H1 (cell line): ENCODE results near the gene LPIN2. TPM values are rescaled to one million over a fixed set of nuclear protein-coding genes. Genes with fewer than 3 reads are reported as not detected.

Experiments
- CTCF ChIA-PET: fragments of 300-600 bp; sonication (Branson Sonifier 250); formaldehyde crosslinking; loops from one replicate; lab custom pipeline; 2021; ENCODE audit not compliant: partially characterized antibody; lab: Charles Lee
- POLR2A ChIA-PET: fragments of 300-600 bp; sonication (Branson Sonifier 250); formaldehyde crosslinking; loops from one replicate; lab custom pipeline; 2021; ENCODE audit warnings: inconsistent platforms; ENCODE audit not compliant: partially characterized antibody; lab: Charles Lee
- DNase-seq, 2 experiments: peaks; one replicate each; pipeline versions ENCODE4 v3.0.0 to v3.0.0-alpha.2; 2010 to 2022; ENCODE audit warnings: low spot score in 2 of 2, low read depth in 1 of 2, mixed read lengths in 1 of 2
- FAIRE-seq: peaks from 2 replicates; lab custom pipeline; 2011; peaks lifted over from hg19 to GRCh38; lab: Jason Lieb, UNC
- H2AFZ ChIP-seq: 2 replicates; pipeline ENCODE4 v1.8.1; 2012; ENCODE audit warnings: low read length, inconsistent platforms
- H2AK5ac ChIP-seq: 2 replicates; pipeline ENCODE4 v1.6.1; 2013; ENCODE audit warnings: low read depth, low read length
- H2BK120ac ChIP-seq: replicated peaks from 2 replicates; pipeline ENCODE3; 2013; ENCODE audit warnings: low read depth, low read length, inconsistent platforms
- H2BK12ac ChIP-seq: 2 replicates; pipeline ENCODE4 v1.6.1; 2013; ENCODE audit warnings: low read depth, low read length
- H2BK15ac ChIP-seq: 2 replicates; pipeline ENCODE4 v1.6.1; 2013; ENCODE audit warnings: low read length
- H2BK20ac ChIP-seq: 2 replicates; pipeline ENCODE4 v1.6.1; 2013; ENCODE audit warnings: low read length
- H2BK5ac ChIP-seq: 2 replicates; pipeline ENCODE4 v1.6.1; 2013; ENCODE audit warnings: low read depth, low read length
- H3K14ac ChIP-seq: 2 replicates; pipeline ENCODE4 v1.6.1; 2013; ENCODE audit warnings: inconsistent platforms; ENCODE audit not compliant: insufficient read length
- H3K18ac ChIP-seq: 2 replicates; pipeline ENCODE4 v1.6.1; 2013; ENCODE audit warnings: low read length; ENCODE audit errors: extremely low read depth
- H3K23ac ChIP-seq: 2 replicates; pipeline ENCODE4 v1.6.1; 2013; ENCODE audit warnings: inconsistent platforms; ENCODE audit not compliant: insufficient read length
- H3K23me2 ChIP-seq: 2 replicates; pipeline ENCODE4 v1.6.1; 2013; ENCODE audit warnings: low read depth, low read length
- H3K27ac ChIP-seq: 2 replicates; pipeline ENCODE4 v1.6.1; 2011; ENCODE audit warnings: low read depth, low read length, inconsistent platforms
- H3K27me3 ChIP-seq, 4 experiments: replicated peaks in 1 of 4; 1 replicate in 1 of 4; 2 replicates in 3 of 4; pipeline versions ENCODE4 v1.6.1 to v1.8.1; 2011 to 2013; ENCODE audit warnings: low read length in 3 of 4, mild to moderate bottlenecking in 3 of 4, inconsistent platforms in 2 of 4, mixed read lengths in 2 of 4, moderate library complexity in 1 of 4; ENCODE audit not compliant: control insufficient read depth in 3 of 4, insufficient read depth in 3 of 4; ENCODE audit errors: extremely low read depth in 1 of 4
- H3K36me3 ChIP-seq, 4 experiments: 2 replicates each; pipeline versions ENCODE4 v1.6.1 to v1.8.1; 2011 to 2013; ENCODE audit warnings: mild to moderate bottlenecking in 4 of 4, low read length in 3 of 4, moderate library complexity in 2 of 4, control low read depth in 1 of 4, inconsistent platforms in 1 of 4; ENCODE audit not compliant: insufficient read depth in 4 of 4, control insufficient read depth in 2 of 4
- H3K4ac ChIP-seq: replicated peaks from 2 replicates; pipeline ENCODE3; 2013; ENCODE audit warnings: low read length, low read depth, mixed read lengths, inconsistent platforms; ENCODE audit not compliant: insufficient read length
- H3K4me1 ChIP-seq, 4 experiments: replicated peaks in 1 of 4; 1 replicate in 1 of 4; 2 replicates in 3 of 4; pipeline versions ENCODE4 v1.6.1 to v1.8.1; 2011 to 2013; ENCODE audit warnings: low read length in 3 of 4, inconsistent platforms in 2 of 4, mixed read lengths in 1 of 4; ENCODE audit not compliant: insufficient read depth in 4 of 4, control insufficient read depth in 3 of 4
- H3K4me2 ChIP-seq, 2 experiments: 2 replicates each; pipeline versions ENCODE4 v1.6.1 to v1.8.1; 2011 to 2013; ENCODE audit warnings: low read depth in 2 of 2, low read length in 2 of 2, control low read depth in 1 of 2, inconsistent platforms in 1 of 2, mild to moderate bottlenecking in 1 of 2; ENCODE audit not compliant: insufficient read depth in 1 of 2
- H3K4me3 ChIP-seq, 4 experiments: fragments of 200-600, 300-600 bp in 1 of 4; sonication (generic), shearing (Covaris generic), sonication (Bioruptor Twin) in 1 of 4; 2 replicates each; pipeline versions ENCODE4 v1.5.1 to v1.8.1; 2011 to 2016; ENCODE audit warnings: low read length in 4 of 4, low read depth in 3 of 4, control low read depth in 2 of 4, inconsistent platforms in 2 of 4, mild to moderate bottlenecking in 2 of 4, mixed read lengths in 1 of 4, moderate library complexity in 1 of 4; ENCODE audit not compliant: insufficient read depth in 2 of 4; ENCODE audit errors: extremely low read depth in 1 of 4
- H3K56ac ChIP-seq: replicated peaks from 2 replicates; pipeline ENCODE3; 2013; ENCODE audit warnings: low read depth, mild to moderate bottlenecking, mixed read lengths, low read length, inconsistent platforms; ENCODE audit not compliant: insufficient read length
- H3K79me1 ChIP-seq: 2 replicates; pipeline ENCODE4 v1.6.1; 2013; ENCODE audit warnings: low read depth, low read length, control low read depth
- H3K79me2 ChIP-seq, 2 experiments: 2 replicates each; pipeline versions ENCODE4 v1.6.1 to v1.8.1; 2012 to 2013; ENCODE audit warnings: low read length in 2 of 2, mild to moderate bottlenecking in 2 of 2, inconsistent platforms in 1 of 2; ENCODE audit not compliant: insufficient read depth in 2 of 2, control insufficient read depth in 1 of 2
- H3K9ac ChIP-seq, 4 experiments: replicated peaks in 1 of 4; 1 replicate in 1 of 4; 2 replicates in 3 of 4; pipeline versions ENCODE4 v1.6.1 to v1.8.1; 2011 to 2013; ENCODE audit warnings: low read depth in 3 of 4, low read length in 3 of 4, control low read depth in 2 of 4, mild to moderate bottlenecking in 2 of 4, moderate library complexity in 2 of 4, inconsistent platforms in 1 of 4; ENCODE audit errors: extremely low read depth in 1 of 4
- H3K9me3 ChIP-seq, 2 experiments: 2 replicates each; pipeline versions ENCODE4 v1.6.1 to v1.8.1; 2012 to 2013; ENCODE audit warnings: mild to moderate bottlenecking in 2 of 2, moderate library complexity in 2 of 2, control low read depth in 1 of 2, inconsistent platforms in 1 of 2, low read depth in 1 of 2, low read length in 1 of 2, mixed read lengths in 1 of 2; ENCODE audit not compliant: insufficient read depth in 2 of 2
- H4K20me1 ChIP-seq, 2 experiments: replicated peaks in 1 of 2; 2 replicates each; pipeline versions ENCODE3 to v1.8.1; 2011 to 2013; ENCODE audit warnings: inconsistent platforms in 2 of 2, low read length in 2 of 2, mild to moderate bottlenecking in 1 of 2; ENCODE audit not compliant: insufficient read depth in 2 of 2, control insufficient read depth in 1 of 2
- H4K5ac ChIP-seq: 2 replicates; pipeline ENCODE4 v1.6.1; 2013; ENCODE audit warnings: low read length, low read depth, mixed read lengths, inconsistent platforms; ENCODE audit not compliant: insufficient read length
- H4K8ac ChIP-seq: 2 replicates; pipeline ENCODE4 v1.8.0; 2013; ENCODE audit warnings: mild to moderate bottlenecking, moderate library complexity, low read length, inconsistent platforms; ENCODE audit not compliant: insufficient read depth; ENCODE audit errors: extremely low read depth
- H4K91ac ChIP-seq: replicated peaks from 2 replicates; pipeline ENCODE3; 2013; ENCODE audit warnings: low read length, mixed read lengths, inconsistent platforms; ENCODE audit not compliant: insufficient read length
- CBX8 ChIP-seq: fragments of 300-800, 300-1000 bp; sonication (generic); IDR thresholded peaks from 2 replicates; pipeline ENCODE4 v1.7.1; 2016; ENCODE audit warnings: low read depth, low read length, borderline replicate concordance
- CREB1 ChIP-seq: IDR thresholded peaks from 2 replicates; pipeline ENCODE4 v1.6.1; 2012; ENCODE audit warnings: inconsistent platforms
- GABPA ChIP-seq: IDR thresholded peaks from 2 replicates; pipeline ENCODE4 v1.6.1; 2011; ENCODE audit warnings: mild to moderate bottlenecking, low read length, moderate library complexity, borderline replicate concordance; ENCODE audit not compliant: insufficient read depth
- JUN ChIP-seq: IDR thresholded peaks from 2 replicates; pipeline ENCODE4 v1.6.1; 2011; ENCODE audit warnings: low read depth, mild to moderate bottlenecking, improper control_type of control experiment, low read length
- KDM1A ChIP-seq: fragments of 200-600, 300-600 bp; sonication (generic); IDR thresholded peaks from 2 replicates; pipeline ENCODE4 v1.7.1; 2016; ENCODE audit warnings: mild to moderate bottlenecking, low read length, borderline replicate concordance
- KDM4A ChIP-seq: IDR thresholded peaks from one replicate; pipeline ENCODE4 v1.7.1; 2012; ENCODE audit warnings: low read depth, mild to moderate bottlenecking, moderate library complexity, low read length, inconsistent platforms; ENCODE audit not compliant: severe bottlenecking
- KDM5A ChIP-seq: fragments of 200-600 bp; IDR thresholded peaks from 2 replicates; pipeline ENCODE4 v1.7.1; 2012; ENCODE audit warnings: mild to moderate bottlenecking, low read length, inconsistent platforms, mixed read lengths
- NRF1 ChIP-seq: IDR thresholded peaks from 2 replicates; pipeline ENCODE4 v1.6.1; 2011; ENCODE audit warnings: mild to moderate bottlenecking, low read depth, low read length, improper control_type of control experiment
- POLR2AphosphoS5 ChIP-seq: IDR thresholded peaks from 2 replicates; pipeline ENCODE4 v1.6.1; 2011; ENCODE audit warnings: low read depth, low read length
- RBBP5 ChIP-seq: IDR thresholded peaks from 2 replicates; pipeline ENCODE4 v1.7.1; 2012; ENCODE audit warnings: low read depth, mild to moderate bottlenecking, inconsistent platforms, low read length, moderate library complexity, borderline replicate concordance
- WGBS, 2 experiments: shearing (Covaris generic) in 1 of 2; methylation state at CpG; one replicate each; pipeline versions ENCODE4 v1.1.6 to v1.1.7; 2013 to 2015; ENCODE audit warnings: low lambda C conversion rate in 2 of 2, mixed read lengths in 2 of 2, inconsistent platforms in 1 of 2, low coverage in 1 of 2, missing lambda C conversion rate in 1 of 2; ENCODE audit not compliant: insufficient replicate concordance in 2 of 2, insufficient coverage in 1 of 2, insufficient read length in 1 of 2; ENCODE audit errors: extremely low coverage in 1 of 2, missing lambda C conversion rate in 1 of 2; 5-methylcytosine and 5-hydroxymethylcytosine counted together
- polyA plus RNA-seq, 7 experiments: library from polyadenylated mRNA; depleted of rRNA in 3 of 7; stranded (reverse) in 5 of 7; unstranded in 2 of 7; fragments of >200 nt in 5 of 7; fragments of 200-250 nt in 2 of 7; gene quantifications; 1 replicate in 5 of 7; 2 replicates in 1 of 7; 4 replicates in 1 of 7; pipeline versions ENCODE4 v1.2.1 to v1.2.3, GENCODE V29; 2011 to 2013; ENCODE audit warnings: missing spikeins in 2 of 7, mixed read lengths in 2 of 7
- total RNA-seq: library from RNA; stranded (reverse); fragmentation: NEBNext Ultra II Directional; extraction: Animal tissue kit (Norgen Biotek cat#: 25700); gene quantifications from 2 replicates; pipeline ENCODE4 v1.2.1, GENCODE V29; 2021
- TF ChIP-seq, protein P1 (sequence below): IDR thresholded peaks from 2 replicates; pipeline ENCODE4 v1.6.1; 2012; ENCODE audit warnings: low read length, inconsistent platforms

The LPIN2 gene
- total and polyA plus RNA-seq, 2 of the 8 experiments (the other 6 are each of a cell fraction or from before 2014, with no cell fraction given), result 7.4 to 14.2 TPM

DNA sequence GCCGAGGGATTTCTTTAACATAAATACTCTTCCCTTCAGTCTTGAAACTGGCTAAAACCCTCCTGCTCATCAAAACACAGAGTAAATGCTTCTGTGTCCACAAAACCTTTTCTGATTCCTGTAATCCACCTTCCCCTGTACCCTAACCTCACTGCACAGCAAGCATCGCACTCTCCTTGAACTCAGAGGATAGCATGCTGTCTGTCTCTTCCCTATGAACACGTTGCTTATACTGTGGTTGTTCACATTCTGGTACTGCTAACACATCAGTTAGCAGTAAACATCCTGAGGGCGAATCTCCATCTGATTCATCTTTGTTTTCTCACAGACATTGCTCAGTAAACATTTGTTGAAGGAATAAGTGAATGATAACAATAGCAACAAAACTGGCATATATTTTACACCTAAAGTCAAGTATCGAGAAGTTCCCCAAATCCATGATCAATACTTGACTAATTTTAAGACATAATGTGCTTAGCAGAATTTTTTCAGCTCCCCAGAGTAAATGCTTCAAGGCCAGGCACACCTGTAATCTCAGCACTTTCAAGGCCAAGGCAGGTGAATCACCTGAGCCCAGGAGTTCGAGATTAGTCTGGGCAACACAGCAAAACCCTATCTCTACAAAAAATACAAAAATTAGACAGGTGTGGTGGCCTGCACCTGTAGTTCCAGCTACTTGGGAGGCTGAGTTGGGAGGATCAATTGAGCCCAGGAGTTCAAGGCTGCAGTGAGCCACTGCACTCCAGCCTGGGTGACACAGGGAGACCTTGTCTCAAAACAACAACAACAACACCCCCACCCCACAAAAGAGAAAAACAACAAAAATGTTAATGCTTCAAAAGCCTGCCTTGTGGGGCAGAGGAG lies 45.6 kb upstream of the LPIN2 start:
- Histone ChIP-seq H2BK15ac (no peak overlapping the region), H3K9ac (no peak overlapping the region), H3K4ac (no peak overlapping the region), H4K20me1 (no peaks in the 10 kb centered on the region), H2BK5ac (no peak overlapping the region), H2BK120ac (no peak overlapping the region), H3K36me3 (no peaks in the 10 kb centered on the region), H2AK5ac (no peak overlapping the region; the same call in 1 of the 2 replicates), H3K23me2 (no peaks in the 10 kb centered on the region), H3K4me2 (no peak overlapping the region), H3K23ac (no peak overlapping the region), H2BK20ac (no peak overlapping the region), H3K79me1 (no peaks in the 10 kb centered on the region), H3K27me3 (no peaks in the 10 kb centered on the region), H4K5ac (no peak overlapping the region), H2BK12ac (peak overlapping the region; percentile 18; the same call in 1 of the 2 replicates), H2AFZ (no peak overlapping the region), H3K4me3 (no peak overlapping the region), H3K18ac (no peak overlapping the region), H3K14ac (no peak overlapping the region), H4K8ac (no peak overlapping the region), H3K4me1 (no peaks in the 10 kb centered on the region), H3K79me2 (no peaks in the 10 kb centered on the region), H3K27ac (no peak overlapping the region), H3K56ac (no peak overlapping the region), H4K91ac (no peak overlapping the region), H3K9me3 (no peaks in the 10 kb centered on the region)
- ChIA-PET POLR2A (no interaction called here), CTCF (no interaction called here)
- 89% methylated on average over 6 of the region's 6 CpGs; no CpG with 5 or more reads in 1 of the 2 experiments for WGBS, 2 experiments
- DNase-seq (no peak), FAIRE-seq (no peak)
- TF ChIP-seq POLR2AphosphoS5 (no peak), JUN (no peak), CBX8 (no peak), KDM5A (no peak), RBBP5 (no peak), GABPA (no peak), CREB1 (no peak), KDM4A (no peak), NRF1 (no peak), KDM1A (no peak)
- TF ChIP-seq, protein P1, sequence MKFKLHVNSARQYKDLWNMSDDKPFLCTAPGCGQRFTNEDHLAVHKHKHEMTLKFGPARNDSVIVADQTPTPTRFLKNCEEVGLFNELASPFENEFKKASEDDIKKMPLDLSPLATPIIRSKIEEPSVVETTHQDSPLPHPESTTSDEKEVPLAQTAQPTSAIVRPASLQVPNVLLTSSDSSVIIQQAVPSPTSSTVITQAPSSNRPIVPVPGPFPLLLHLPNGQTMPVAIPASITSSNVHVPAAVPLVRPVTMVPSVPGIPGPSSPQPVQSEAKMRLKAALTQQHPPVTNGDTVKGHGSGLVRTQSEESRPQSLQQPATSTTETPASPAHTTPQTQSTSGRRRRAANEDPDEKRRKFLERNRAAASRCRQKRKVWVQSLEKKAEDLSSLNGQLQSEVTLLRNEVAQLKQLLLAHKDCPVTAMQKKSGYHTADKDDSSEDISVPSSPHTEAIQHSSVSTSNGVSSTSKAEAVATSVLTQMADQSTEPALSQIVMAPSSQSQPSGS, result no peak
